HEK293 (cell line): ENCODE data around the gene SLC25A44.
A peak's percentile ranks its signal among the peaks of the same experiment; 100 is the strongest.
"Not testable (repeated sequence)": the region's sequence is repeated elsewhere in the genome, so short reads cannot be mapped to it uniquely, and the experiment has no call there.

Experiments
- CTCF ChIA-PET: fragments of 350-600 bp; formaldehyde crosslinking; extraction: SDS; loops from one replicate; lab custom pipeline; 2021; ENCODE audit warnings: antibody characterized with exemption; lab: Yijun Ruan, JAX
- POLR2A ChIA-PET: fragments of 300-600 bp; formaldehyde crosslinking; extraction: SDS; loops from one replicate; lab custom pipeline; 2020; ENCODE audit warnings: antibody characterized with exemption, inconsistent platforms; lab: Yijun Ruan, JAX
- H3K27ac ChIP-seq: fragments of 200-500 bp; sonication (Bioruptor generic); 2 replicates; pipeline ENCODE4 v1.5.1; 2014; ENCODE audit warnings: low read depth, low read length, control low read depth, inconsistent platforms; ENCODE audit errors: extremely low read depth
- H3K36me3 ChIP-seq, 2 experiments: fragments of 200-500 bp in 1 of 2; sonication (Bioruptor generic) in 1 of 2; 1 replicate in 1 of 2; 2 replicates in 1 of 2; pipeline ENCODE4 v1.5.1; 2014 to 2017; ENCODE audit warnings: inconsistent platforms in 2 of 2, low read length in 2 of 2; ENCODE audit not compliant: control insufficient read depth in 2 of 2, insufficient read depth in 1 of 2
- H3K4me1 ChIP-seq: fragments of 200-500 bp; sonication (Bioruptor generic); 2 replicates; pipeline ENCODE4 v1.5.1; 2014; ENCODE audit warnings: mild to moderate bottlenecking, low read length, inconsistent platforms; ENCODE audit not compliant: control insufficient read depth, insufficient read depth
- H3K4me3 ChIP-seq: 2 replicates; pipeline ENCODE4 v1.5.1; 2011; ENCODE audit warnings: low read depth, mild to moderate bottlenecking, control low read depth, low read length, moderate library complexity
- H3K9me3 ChIP-seq: fragments of 200-500 bp; sonication (Bioruptor generic); 2 replicates; pipeline ENCODE4 v1.5.1; 2014; ENCODE audit warnings: low read depth, low read length, inconsistent platforms; ENCODE audit not compliant: control insufficient read depth, insufficient read depth
- HOXA7 ChIP-seq: sonication (generic); formaldehyde crosslinking; IDR thresholded peaks from 2 replicates; pipeline ENCODE4 v1.8.1; 2022; ENCODE audit warnings: missing genetic modification reagents, borderline replicate concordance
- SETDB1 ChIP-seq: IDR thresholded peaks from one replicate; pipeline ENCODE4 v1.6.1; 2017; ENCODE audit warnings: mild to moderate bottlenecking, low read length, moderate library complexity, mixed read lengths; ENCODE audit not compliant: insufficient read length
- TCF7L2 ChIP-seq: IDR thresholded peaks from 2 replicates; pipeline ENCODE4 v1.6.1; 2011; ENCODE audit warnings: low read depth, mild to moderate bottlenecking, inconsistent platforms, low read length, moderate library complexity, borderline replicate concordance
- TRIM28 ChIP-seq: IDR thresholded peaks from 2 replicates; pipeline ENCODE4 v1.6.1; 2011; ENCODE audit warnings: low read length, control low read depth, borderline replicate concordance
- ZFP37 ChIP-seq: fragments of 450-650 bp; formaldehyde crosslinking; IDR thresholded peaks from 2 replicates; pipeline ENCODE4 v1.5.1; 2016; ENCODE audit warnings: missing biosample characterization, missing genetic modification characterization
- ZIC2 ChIP-seq: fragments of 450-650 bp; formaldehyde crosslinking; IDR thresholded peaks from 2 replicates; pipeline ENCODE4 v1.5.1; 2016; ENCODE audit warnings: missing biosample characterization, missing genetic modification characterization
- ZNF121 ChIP-seq: fragments of 450-650 bp; formaldehyde crosslinking; IDR thresholded peaks from 2 replicates; pipeline ENCODE4 v1.5.1; 2016; ENCODE audit warnings: missing biosample characterization, missing genetic modification characterization
- ZNF394 ChIP-seq: fragments of 450-650 bp; formaldehyde crosslinking; IDR thresholded peaks from 2 replicates; pipeline ENCODE4 v1.5.1; 2016; ENCODE audit warnings: missing biosample characterization, missing genetic modification characterization, mild to moderate bottlenecking, moderate library complexity, borderline replicate concordance
- TF ChIP-seq, protein P1 (sequence below): fragments of 450-650 bp; formaldehyde crosslinking; IDR thresholded peaks from 2 replicates; pipeline ENCODE4 v1.5.1; 2016; ENCODE audit warnings: missing biosample characterization, missing genetic modification characterization
- TF ChIP-seq, protein P2 (sequence below): fragments of 450-650 bp; formaldehyde crosslinking; IDR thresholded peaks from 2 replicates; pipeline ENCODE4 v1.5.1; 2016; ENCODE audit warnings: missing biosample characterization, missing genetic modification characterization, low read depth

Gene SLC25A44

DNA sequence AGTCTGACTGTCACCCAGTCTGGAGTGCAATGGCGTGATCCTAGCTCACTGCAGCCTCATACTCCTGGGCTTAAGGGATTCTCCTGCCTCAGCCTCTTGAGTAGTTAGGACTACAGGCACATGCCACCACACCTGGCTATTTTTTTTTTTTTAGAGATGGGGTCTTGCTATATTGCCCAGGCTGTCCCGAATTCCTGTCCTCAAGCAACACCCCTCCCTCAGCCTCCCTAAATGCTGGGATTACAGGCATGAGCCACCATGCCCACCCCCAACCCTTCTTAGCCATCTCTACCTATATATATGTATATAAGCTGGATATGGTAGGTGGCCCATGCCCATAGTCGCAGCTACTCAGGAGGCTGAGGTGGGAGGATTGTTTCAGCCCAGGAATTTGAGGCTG, 13.4 kb upstream of the SLC25A44 start:
- Histone ChIP-seq H3K4me3 (no peak overlapping the region), H3K36me3 (no peaks in the 10 kb centered on the region), H3K4me1 (no peaks in the 10 kb centered on the region), H3K27ac (no peak overlapping the region), H3K9me3 (no peaks in the 10 kb centered on the region)
- ChIA-PET CTCF (interaction anchor here (0.6 to 1.0 kb wide), 3 partner anchors 34 to 199 kb away, joined by 3 to 5 read pairs (median 3); no protein-coding TSS in a partner anchor), POLR2A (interaction anchor here (0.6 kb wide), 1 partner anchor 524 kb away, joined by 4 read pairs; no protein-coding TSS in a partner anchor)
- TF ChIP-seq ZIC2 (tag by site-specific recombination) (no peak), ZFP37 (no peak), ZNF121 (peak; percentile 85), HOXA7 (CRISPR knock-in tag) (no peak), ZNF394 (tag by site-specific recombination) (no peak), TCF7L2 (no peak)
- TF ChIP-seq, protein P1, sequence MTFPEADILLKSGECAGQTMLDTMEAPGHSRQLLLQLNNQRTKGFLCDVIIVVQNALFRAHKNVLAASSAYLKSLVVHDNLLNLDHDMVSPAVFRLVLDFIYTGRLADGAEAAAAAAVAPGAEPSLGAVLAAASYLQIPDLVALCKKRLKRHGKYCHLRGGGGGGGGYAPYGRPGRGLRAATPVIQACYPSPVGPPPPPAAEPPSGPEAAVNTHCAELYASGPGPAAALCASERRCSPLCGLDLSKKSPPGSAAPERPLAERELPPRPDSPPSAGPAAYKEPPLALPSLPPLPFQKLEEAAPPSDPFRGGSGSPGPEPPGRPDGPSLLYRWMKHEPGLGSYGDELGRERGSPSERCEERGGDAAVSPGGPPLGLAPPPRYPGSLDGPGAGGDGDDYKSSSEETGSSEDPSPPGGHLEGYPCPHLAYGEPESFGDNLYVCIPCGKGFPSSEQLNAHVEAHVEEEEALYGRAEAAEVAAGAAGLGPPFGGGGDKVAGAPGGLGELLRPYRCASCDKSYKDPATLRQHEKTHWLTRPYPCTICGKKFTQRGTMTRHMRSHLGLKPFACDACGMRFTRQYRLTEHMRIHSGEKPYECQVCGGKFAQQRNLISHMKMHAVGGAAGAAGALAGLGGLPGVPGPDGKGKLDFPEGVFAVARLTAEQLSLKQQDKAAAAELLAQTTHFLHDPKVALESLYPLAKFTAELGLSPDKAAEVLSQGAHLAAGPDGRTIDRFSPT (tag by site-specific recombination): no peak

DNA sequence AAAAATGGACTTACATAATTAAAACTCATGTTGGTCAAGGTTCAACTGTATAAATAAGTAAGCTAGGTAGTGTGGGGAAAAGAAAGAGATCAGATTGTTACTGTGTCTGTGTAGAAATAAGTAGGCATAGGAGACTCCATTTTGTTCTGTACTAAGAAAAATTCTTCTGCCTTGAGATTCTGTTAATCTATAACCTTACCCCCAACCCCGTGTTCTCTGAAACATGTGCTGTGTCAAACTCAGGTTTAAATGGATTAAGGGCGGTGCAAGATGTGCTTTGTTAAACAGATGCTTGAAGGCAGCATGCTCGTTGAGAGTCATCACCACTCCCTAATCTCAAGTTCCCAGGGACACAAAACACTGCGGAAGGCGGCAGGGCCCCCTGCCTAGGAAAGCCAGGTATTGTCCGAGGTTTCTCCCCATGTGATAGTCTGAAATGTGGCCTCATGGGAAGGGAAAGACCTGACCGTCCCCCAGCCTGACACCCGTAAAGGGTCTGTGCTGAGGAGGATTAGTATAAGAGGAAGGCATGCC, 12.4 kb upstream of the SLC25A44 start:
- H3K4me1 ChIP-seq, H3K9me3 ChIP-seq, H3K4me3 ChIP-seq, POLR2A ChIA-PET, H3K36me3 ChIP-seq, H3K27ac ChIP-seq, CTCF ChIA-PET: not testable (repeated sequence)

DNA sequence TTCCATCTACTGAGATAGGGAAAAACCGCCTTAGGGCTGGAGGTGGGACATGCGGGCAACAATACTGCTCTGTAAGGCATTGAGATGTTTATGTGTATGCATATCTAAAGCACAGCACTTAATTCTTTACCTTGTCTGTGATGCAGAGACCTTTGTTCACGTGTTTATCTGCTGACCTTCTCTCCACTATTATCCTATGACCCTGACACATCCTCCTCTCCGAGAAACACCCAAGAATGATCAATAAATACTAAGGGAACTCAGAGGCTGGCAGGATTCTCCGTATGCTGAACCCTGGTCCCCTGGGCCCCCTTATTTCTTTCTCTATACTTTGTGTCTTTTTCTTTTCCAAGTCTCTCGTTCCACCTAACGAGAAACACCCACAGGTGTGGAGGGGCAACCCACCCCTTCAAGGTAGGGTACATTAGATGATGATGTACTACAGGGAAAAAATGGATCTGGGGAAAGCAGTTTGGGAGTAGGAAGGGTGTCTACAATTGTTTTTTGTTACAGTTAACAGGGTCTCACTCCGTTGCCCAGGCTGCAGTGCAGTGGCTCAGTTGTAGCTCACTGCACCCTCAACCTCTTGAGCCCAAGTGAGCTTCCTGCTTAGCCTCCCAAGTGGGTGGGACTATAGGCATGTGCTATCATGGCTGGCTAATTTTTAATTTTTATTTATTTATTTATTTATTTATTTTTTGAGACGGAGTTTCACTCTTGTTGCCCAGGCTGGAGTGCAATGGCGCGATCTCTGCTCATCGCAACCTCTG, 11.7 kb upstream of the SLC25A44 start:
- H3K9me3 ChIP-seq, H3K4me3 ChIP-seq, CTCF ChIA-PET, POLR2A ChIA-PET, H3K27ac ChIP-seq, H3K36me3 ChIP-seq, H3K4me1 ChIP-seq: not testable (repeated sequence)

DNA sequence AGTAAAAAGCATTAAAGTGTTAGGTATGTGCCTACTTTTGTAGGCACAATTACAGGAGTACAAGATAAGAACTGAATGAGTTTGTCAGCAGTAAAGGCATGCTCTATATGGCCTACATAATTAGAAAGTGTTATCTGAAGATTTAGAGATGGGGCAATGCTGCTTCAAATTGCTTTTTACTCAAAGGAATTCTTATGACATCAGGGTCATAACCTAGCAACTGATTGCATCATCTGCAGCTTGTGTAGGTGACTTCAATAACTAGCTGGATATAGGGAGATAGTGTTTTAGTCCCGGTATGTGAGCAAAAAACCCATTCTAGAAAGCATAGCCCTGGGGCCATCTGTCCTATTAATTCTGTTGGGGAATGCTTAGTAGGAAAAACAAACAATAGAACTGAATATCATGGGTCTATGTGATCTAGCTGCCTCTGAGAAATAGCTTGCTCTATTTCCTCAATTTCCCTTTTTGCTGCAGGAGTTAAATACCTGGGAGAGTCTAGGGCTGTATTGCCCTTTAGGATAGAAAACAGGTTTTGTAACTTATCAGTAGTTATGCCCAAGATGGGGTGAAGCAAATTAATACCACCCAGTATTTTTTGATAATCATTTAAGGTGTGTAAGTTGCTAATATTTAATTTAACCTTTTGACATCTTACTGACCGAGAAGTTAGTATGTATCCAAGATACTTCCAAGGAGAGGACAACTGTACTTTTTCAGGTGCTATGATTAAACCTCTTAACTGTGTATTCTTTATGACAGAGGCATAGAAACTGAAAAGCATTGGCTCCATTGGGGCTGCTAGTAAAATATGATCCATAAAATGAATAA, 7.3 kb upstream of the SLC25A44 start:
- POLR2A ChIA-PET, H3K27ac ChIP-seq, H3K4me3 ChIP-seq, H3K36me3 ChIP-seq, H3K9me3 ChIP-seq, H3K4me1 ChIP-seq: not testable (repeated sequence)
- CTCF ChIA-PET: interaction anchor here (0.8 kb wide), 1 partner anchor 57 kb away, joined by 3 read pairs; no protein-coding TSS in a partner anchor
- TF ChIP-seq, protein P2, sequence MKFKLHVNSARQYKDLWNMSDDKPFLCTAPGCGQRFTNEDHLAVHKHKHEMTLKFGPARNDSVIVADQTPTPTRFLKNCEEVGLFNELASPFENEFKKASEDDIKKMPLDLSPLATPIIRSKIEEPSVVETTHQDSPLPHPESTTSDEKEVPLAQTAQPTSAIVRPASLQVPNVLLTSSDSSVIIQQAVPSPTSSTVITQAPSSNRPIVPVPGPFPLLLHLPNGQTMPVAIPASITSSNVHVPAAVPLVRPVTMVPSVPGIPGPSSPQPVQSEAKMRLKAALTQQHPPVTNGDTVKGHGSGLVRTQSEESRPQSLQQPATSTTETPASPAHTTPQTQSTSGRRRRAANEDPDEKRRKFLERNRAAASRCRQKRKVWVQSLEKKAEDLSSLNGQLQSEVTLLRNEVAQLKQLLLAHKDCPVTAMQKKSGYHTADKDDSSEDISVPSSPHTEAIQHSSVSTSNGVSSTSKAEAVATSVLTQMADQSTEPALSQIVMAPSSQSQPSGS (tag by site-specific recombination): 0 out of 2 replicates have a peak, but pooled peaks have one; percentile 9
- peak; percentile 91; the same call in 1 of the 2 replicates for TF ChIP-seq TRIM28
- peak; percentile 90 for TF ChIP-seq SETDB1
- TF ChIP-seq, all 188 proteins: peak for 3; not testable (repeated sequence) for 185

DNA sequence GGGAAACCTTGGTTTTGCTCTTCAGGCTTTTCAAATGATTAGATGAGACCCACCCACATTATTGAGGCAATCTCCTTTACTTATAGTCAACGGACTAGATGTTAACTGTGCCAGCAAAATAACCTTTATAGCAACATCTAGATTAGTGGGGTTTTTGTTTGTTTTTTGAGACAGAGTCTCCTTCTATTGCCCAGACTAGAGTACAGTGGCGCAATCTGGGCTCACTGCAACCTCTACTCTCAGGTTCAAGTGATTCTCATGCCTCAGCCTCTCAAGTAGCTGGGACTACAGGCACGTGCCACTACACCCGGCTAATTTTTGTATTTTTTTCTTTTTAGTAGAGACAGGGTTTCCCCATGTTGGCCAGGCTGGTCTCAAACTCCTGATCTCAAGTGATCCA, 3.6 kb upstream of the SLC25A44 start:
- H3K4me1 ChIP-seq, CTCF ChIA-PET, H3K4me3 ChIP-seq, H3K9me3 ChIP-seq, POLR2A ChIA-PET, H3K36me3 ChIP-seq, H3K27ac ChIP-seq: not testable (repeated sequence)
